Measurements from ENCODE around the gene DCP1A.

DCP1A gene

GRCh38 chr3:53242642-53243041 is 104.7 kb downstream of the DCP1A start:
- no peak for DNase-seq

GRCh38 chr3:53242155-53242554 is 105.2 kb downstream of the DCP1A start:
- DNase-seq, result no peak

- no peak for DNase-seq
Measured at GRCh38 chr3:53240989-53241972, 106.1 kb downstream of the DCP1A start.

GRCh38 chr3:53239800-53240199 is 107.5 kb downstream of the DCP1A start:
- no peak for DNase-seq

GRCh38 chr3:53238886-53239285 is 108.5 kb downstream of the DCP1A start:
- DNase-seq, result no peak

- DNase-seq, result no peak
Measured at GRCh38 chr3:53238051-53238850, 109.1 kb downstream of the DCP1A start.

- no peak for DNase-seq
Measured at GRCh38 chr3:53236112-53236841, 111.1 kb downstream of the DCP1A start.

- no peak for DNase-seq
Measured at GRCh38 chr3:53235545-53235944, 111.8 kb downstream of the DCP1A start.

GRCh38 chr3:53234841-53235232 is 112.5 kb downstream of the DCP1A start:
- no peak for DNase-seq

- DNase-seq, result no peak
Measured at GRCh38 chr3:53234130-53234840, 113.1 kb downstream of the DCP1A start.
